GM21515 (cell line): ENCODE results near the gene C14orf119.

Source experiments
- ATAC-seq: cut with Tn5 transposase; IDR thresholded peaks from one replicate; pipeline ENCODE4 v1.9.1; 2021; ENCODE audit not compliant: unreplicated experiment

C14orf119 gene

GRCh38 chr14:23124337-23124954, 29.1 kb downstream of the C14orf119 start:
- ATAC-seq, result no peak

GRCh38 chr14:23125011-23125410, 29.7 kb downstream of the C14orf119 start:
- ATAC-seq, result no peak

- ATAC-seq, result no peak
Observed at GRCh38 chr14:23125933-23126524, 30.7 kb downstream of the C14orf119 start.

- ATAC-seq, result no peak
Observed at GRCh38 chr14:23126548-23127278, 31.4 kb downstream of the C14orf119 start.

- ATAC-seq, result no peak
Observed at GRCh38 chr14:23127861-23128260, 32.6 kb downstream of the C14orf119 start.

GRCh38 chr14:23128969-23129758, 33.9 kb downstream of the C14orf119 start:
- ATAC-seq, result no peak

- no peak for ATAC-seq
Observed at GRCh38 chr14:23129759-23130316, 34.5 kb downstream of the C14orf119 start.

- ATAC-seq, result no peak
Observed at GRCh38 chr14:23130871-23131270, 35.6 kb downstream of the C14orf119 start.

- no peak for ATAC-seq
Observed at GRCh38 chr14:23131482-23131881, 36.2 kb downstream of the C14orf119 start.

GRCh38 chr14:23132970-23133369, 37.7 kb downstream of the C14orf119 start:
- ATAC-seq, result no peak

GRCh38 chr14:23136566-23137133, 41.3 kb downstream of the C14orf119 start:
- ATAC-seq, result no peak

GRCh38 chr14:23137192-23137812, 42.0 kb downstream of the C14orf119 start:
- ATAC-seq, result no peak

- ATAC-seq, result no peak
Observed at GRCh38 chr14:23137813-23138535, 42.7 kb downstream of the C14orf119 start.

GRCh38 chr14:23139874-23140273, 44.6 kb downstream of the C14orf119 start:
- no peak for ATAC-seq

GRCh38 chr14:23140371-23140770, 45.1 kb downstream of the C14orf119 start:
- ATAC-seq, result no peak

GRCh38 chr14:23141706-23142444, 46.6 kb downstream of the C14orf119 start:
- no peak for ATAC-seq

- ATAC-seq, result no peak
Observed at GRCh38 chr14:23142826-23143225, 47.5 kb downstream of the C14orf119 start.

- no peak for ATAC-seq
Observed at GRCh38 chr14:23143911-23144310, 48.6 kb downstream of the C14orf119 start.

- ATAC-seq, result no peak
Observed at GRCh38 chr14:23145794-23146350, 50.6 kb downstream of the C14orf119 start.
